CD14-positive monocyte (primary cell): ENCODE data around the gene A2M. TPM values are rescaled to one million over a fixed set of nuclear protein-coding genes. Genes with fewer than 3 reads are reported as not detected.

Experiments
- DNase-seq, 3 donors: peaks; one replicate each; pipeline ENCODE4 v3.0.0-alpha.2; 2011 to 2022
- H2AFZ ChIP-seq: 2 replicates; pipeline ENCODE4 v1.6.0; 2012; ENCODE audit warnings: mild to moderate bottlenecking, low read depth, low read length, inconsistent platforms; ENCODE audit not compliant: insufficient read depth, poor library complexity, severe bottlenecking
- H3K27ac ChIP-seq, 2 donors: 1 replicate in 1 of 2; 2 replicates in 1 of 2; pipeline ENCODE4 v1.5.1; 2012 to 2013; ENCODE audit warnings: low read length in 2 of 2, control low read depth in 1 of 2, inconsistent platforms in 1 of 2, low read depth in 1 of 2, mild to moderate bottlenecking in 1 of 2
- H3K27me3 ChIP-seq, 2 donors: one replicate each; pipeline versions ENCODE4 v1.6.0 to v1.6.1; 2011 to 2013; ENCODE audit warnings: low read length in 2 of 2; ENCODE audit not compliant: control insufficient read depth in 2 of 2, insufficient read depth in 2 of 2
- H3K36me3 ChIP-seq, 2 donors: replicated peaks in 1 of 2; 1 replicate in 1 of 2; 2 replicates in 1 of 2; pipeline versions ENCODE4 v1.5.1 to v1.6.1; 2012 to 2013; ENCODE audit warnings: low read length in 2 of 2, control low read depth in 1 of 2, inconsistent platforms in 1 of 2, mild to moderate bottlenecking in 1 of 2; ENCODE audit not compliant: insufficient read depth in 2 of 2, control insufficient read depth in 1 of 2
- H3K4me1 ChIP-seq, 2 donors: 1 replicate in 1 of 2; 2 replicates in 1 of 2; pipeline versions ENCODE4 v1.5.1 to v1.6.1; 2012 to 2013; ENCODE audit warnings: low read length in 2 of 2, control low read depth in 1 of 2, inconsistent platforms in 1 of 2, mild to moderate bottlenecking in 1 of 2, moderate library complexity in 1 of 2; ENCODE audit not compliant: insufficient read depth in 2 of 2, control insufficient read depth in 1 of 2
- H3K4me2 ChIP-seq: replicated peaks from 2 replicates; pipeline ENCODE3; 2012; ENCODE audit warnings: low read length, moderate library complexity, mild to moderate bottlenecking; ENCODE audit not compliant: poor library complexity, severe bottlenecking; ENCODE audit errors: extremely low read depth
- H3K4me3 ChIP-seq, 3 experiments: fragments of 200-600 bp in 1 of 3; sonication (generic) in 1 of 3; replicated peaks in 1 of 3; 1 replicate in 2 of 3; 2 replicates in 1 of 3; pipeline ENCODE4 v1.5.1; 2011 to 2013; ENCODE audit warnings: low read length in 3 of 3, mild to moderate bottlenecking in 3 of 3, control low read depth in 2 of 3, low read depth in 2 of 3, inconsistent platforms in 1 of 3, moderate library complexity in 1 of 3
- H3K79me2 ChIP-seq: 2 replicates; pipeline ENCODE4 v1.6.0; 2012; ENCODE audit warnings: mild to moderate bottlenecking, control low read depth, inconsistent platforms, low read length, moderate library complexity; ENCODE audit not compliant: insufficient read depth
- H3K9ac ChIP-seq: 2 replicates; pipeline ENCODE4 v1.6.0; 2017; ENCODE audit warnings: low read length, mild to moderate bottlenecking; ENCODE audit not compliant: insufficient read depth, poor library complexity, severe bottlenecking
- H3K9me3 ChIP-seq, 2 donors: replicated peaks in 1 of 2; 1 replicate in 1 of 2; 2 replicates in 1 of 2; pipeline versions ENCODE4 v1.5.1 to v1.6.1; 2012 to 2013; ENCODE audit warnings: low read length in 2 of 2, control low read depth in 1 of 2; ENCODE audit not compliant: control insufficient read depth in 1 of 2, insufficient read depth in 1 of 2
- H4K20me1 ChIP-seq: 2 replicates; pipeline ENCODE4 v1.6.0; 2012; ENCODE audit warnings: mild to moderate bottlenecking, low read length, control low read depth, moderate library complexity; ENCODE audit not compliant: insufficient read depth
- H3K27ac Mint-ChIP-seq, 7 donors: one replicate each; pipeline ENCODE4 v1.8.0; 2020; ENCODE audit warnings: mild to moderate bottlenecking in 7 of 7, mixed read lengths in 7 of 7, moderate library complexity in 6 of 7, inconsistent platforms in 2 of 7
- H3K27me3 Mint-ChIP-seq, 3 donors: one replicate each; pipeline ENCODE4 v1.8.0; 2021 to 2022; ENCODE audit warnings: low read depth in 3 of 3, mild to moderate bottlenecking in 3 of 3, mixed read lengths in 3 of 3, moderate library complexity in 3 of 3, inconsistent platforms in 1 of 3
- H3K36me3 Mint-ChIP-seq, 2 donors: one replicate each; pipeline ENCODE4 v1.8.0; 2020; ENCODE audit warnings: mixed read lengths in 2 of 2, inconsistent platforms in 1 of 2, mild to moderate bottlenecking in 1 of 2
- H3K4me1 Mint-ChIP-seq: one replicate; pipeline ENCODE4 v1.8.0; 2020; ENCODE audit warnings: mild to moderate bottlenecking, mixed read lengths
- H3K4me3 Mint-ChIP-seq, 2 donors: one replicate each; pipeline ENCODE4 v1.8.0; 2020; ENCODE audit warnings: mild to moderate bottlenecking in 2 of 2, mixed read lengths in 2 of 2, moderate library complexity in 1 of 2
- H3K9me3 Mint-ChIP-seq, 7 donors: one replicate each; pipeline ENCODE4 v1.8.0; 2020 to 2022; ENCODE audit warnings: mixed read lengths in 7 of 7, mild to moderate bottlenecking in 6 of 7, moderate library complexity in 6 of 7, inconsistent platforms in 2 of 7
- WGBS: methylation state at CpG from one replicate; pipeline ENCODE4 v1.1.5; 2013; ENCODE audit warnings: missing lambda C conversion rate; ENCODE audit not compliant: insufficient coverage; 5-methylcytosine and 5-hydroxymethylcytosine counted together
- intact Hi-C, 2 donors: fragments of 100-400 bp; cut with micrococcal nuclease; formaldehyde crosslinking; loops; one replicate each; pipeline versions ENCODE4 v1.15.0 to v1.15.1; 2023
- polyA plus RNA-seq, 3 donors: library from polyadenylated mRNA; depleted of rRNA in 1 of 3; unstranded in 2 of 3; stranded (reverse) in 1 of 3; fragments of 300-500 nt in 2 of 3; fragments of >200 nt in 1 of 3; fragmentation: Illumina TruSeq in 2 of 3; gene quantifications; 1 replicate in 2 of 3; 2 replicates in 1 of 3; pipeline ENCODE4 v1.2.3, GENCODE V29; 2012 to 2021
- TF ChIP-seq, protein P1 (sequence below): fragments of 200-600 bp; IDR thresholded peaks from one replicate; pipeline ENCODE4 v1.8.0; 2022; ENCODE audit warnings: antibody characterized with exemption, mild to moderate bottlenecking

Gene A2M
- polyA plus RNA-seq, 3 donors: 0.12 to 1.2 TPM; not detected in 1

GRCh38 chr12:9130244-9130643 is 14.5 kb upstream of the A2M start:
- Mint-ChIP-seq H3K9me3 (peaks cover 4 to 11% (median 7%) of the 10 kb centered on the region in 7 donors), H3K27me3 (peaks cover 0 to 2% (median 0%) of the 10 kb centered on the region in 3 donors), H3K27ac (no peak overlapping the region), H3K36me3 (peaks cover 0 to 2% of the 10 kb centered on the region in 2 donors), H3K4me1 (no peaks in the 10 kb centered on the region), H3K4me3 (no peak overlapping the region)
- Histone ChIP-seq H3K36me3 (no peaks in the 10 kb centered on the region), H3K4me2 (no peak overlapping the region), H3K9me3 (peaks cover 0 to 8% of the 10 kb centered on the region in 2 donors), H3K27ac (no peak overlapping the region), H3K27me3 (no peaks in the 10 kb centered on the region), H3K4me3 (no peak overlapping the region), H3K4me1 (no peaks in the 10 kb centered on the region), H3K79me2 (no peaks in the 10 kb centered on the region), H4K20me1 (no peaks in the 10 kb centered on the region), H2AFZ (no peak overlapping the region), H3K9ac (no peak overlapping the region)
- DNase-seq: no peak
- intact Hi-C loops: no loop called here
- TF ChIP-seq, protein P1, sequence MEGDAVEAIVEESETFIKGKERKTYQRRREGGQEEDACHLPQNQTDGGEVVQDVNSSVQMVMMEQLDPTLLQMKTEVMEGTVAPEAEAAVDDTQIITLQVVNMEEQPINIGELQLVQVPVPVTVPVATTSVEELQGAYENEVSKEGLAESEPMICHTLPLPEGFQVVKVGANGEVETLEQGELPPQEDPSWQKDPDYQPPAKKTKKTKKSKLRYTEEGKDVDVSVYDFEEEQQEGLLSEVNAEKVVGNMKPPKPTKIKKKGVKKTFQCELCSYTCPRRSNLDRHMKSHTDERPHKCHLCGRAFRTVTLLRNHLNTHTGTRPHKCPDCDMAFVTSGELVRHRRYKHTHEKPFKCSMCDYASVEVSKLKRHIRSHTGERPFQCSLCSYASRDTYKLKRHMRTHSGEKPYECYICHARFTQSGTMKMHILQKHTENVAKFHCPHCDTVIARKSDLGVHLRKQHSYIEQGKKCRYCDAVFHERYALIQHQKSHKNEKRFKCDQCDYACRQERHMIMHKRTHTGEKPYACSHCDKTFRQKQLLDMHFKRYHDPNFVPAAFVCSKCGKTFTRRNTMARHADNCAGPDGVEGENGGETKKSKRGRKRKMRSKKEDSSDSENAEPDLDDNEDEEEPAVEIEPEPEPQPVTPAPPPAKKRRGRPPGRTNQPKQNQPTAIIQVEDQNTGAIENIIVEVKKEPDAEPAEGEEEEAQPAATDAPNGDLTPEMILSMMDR: no peak
- no CpG with 5 or more reads among the region's 2 CpGs for WGBS

GRCh38 chr12:9127936-9128663 is 12.4 kb upstream of the A2M start:
- Histone ChIP-seq H3K9ac (no peak overlapping the region), H3K27me3 (no peaks in the 10 kb centered on the region), H4K20me1 (no peaks in the 10 kb centered on the region), H3K36me3 (no peaks in the 10 kb centered on the region), H3K4me2 (no peak overlapping the region), H2AFZ (no peak overlapping the region), H3K79me2 (no peaks in the 10 kb centered on the region), H3K9me3 (peaks cover 0 to 8% of the 10 kb centered on the region in 2 donors), H3K4me1 (no peaks in the 10 kb centered on the region), H3K27ac (no peak overlapping the region), H3K4me3 (no peak overlapping the region)
- Mint-ChIP-seq H3K4me1 (peaks cover 5% of the 10 kb centered on the region), H3K9me3 (peaks cover 4 to 11% (median 7%) of the 10 kb centered on the region in 7 donors), H3K4me3 (no peak overlapping the region), H3K36me3 (peaks cover 0 to 2% of the 10 kb centered on the region in 2 donors), H3K27me3 (no peaks in the 10 kb centered on the region), H3K27ac (peak overlapping the region in 1 of 7 donors; percentile 43)
- over 99% methylated on average over 32 of the region's 36 CpGs for WGBS
- TF ChIP-seq, protein P1: no peak
- intact Hi-C loops: no loop called here
- no peak for DNase-seq
